Gastroesophageal sphincter (tissue), 4 donors: ENCODE measurements around the gene BIRC2. TPM values are rescaled to one million over a fixed set of nuclear protein-coding genes. Genes with fewer than 3 reads are reported as not detected.
"Not testable (repeated sequence)": the region's sequence is repeated elsewhere in the genome, so short reads cannot be mapped to it uniquely, and the experiment has no call there.

Source experiments
- ATAC-seq: fragments of 150-250 bp; one replicate; pipeline ENCODE4 v1.9.1; 2016; ENCODE audit warnings: mild to moderate bottlenecking, moderate library complexity
- H3K27ac ChIP-seq, 4 donors: fragments of 200-600 bp; sonication (generic) in 3 of 4; 1 replicate in 3 of 4; 2 replicates in 1 of 4; pipeline ENCODE4 v1.5.1; 2016 to 2019
- H3K27me3 ChIP-seq: fragments of 200-600 bp; sonication (generic); one replicate; pipeline ENCODE4 v1.5.1; 2019
- H3K36me3 ChIP-seq, 2 donors: fragments of 200-600 bp; sonication (generic); one replicate each; pipeline ENCODE4 v1.5.1; 2019; ENCODE audit warnings: control low read depth in 1 of 2
- H3K4me1 ChIP-seq, 3 donors: fragments of 200-600 bp; sonication (generic); 1 replicate in 2 of 3; 2 replicates in 1 of 3; pipeline ENCODE4 v1.5.1; 2016 to 2019; ENCODE audit warnings: control low read depth in 2 of 3
- H3K4me3 ChIP-seq, 2 donors: fragments of 200-600 bp; sonication (generic); one replicate each; pipeline ENCODE4 v1.5.1; 2019; ENCODE audit warnings: mild to moderate bottlenecking in 1 of 2, moderate library complexity in 1 of 2
- H3K9me3 ChIP-seq, 3 donors: fragments of 200-600 bp; sonication (generic); one replicate each; pipeline ENCODE4 v1.5.1; 2017 to 2019; ENCODE audit warnings: control low read depth in 2 of 3
- EP300 ChIP-seq: sonication (generic); formaldehyde crosslinking; IDR thresholded peaks from one replicate; pipeline ENCODE4 v1.6.1; 2017; ENCODE audit warnings: antibody characterized with exemption, mild to moderate bottlenecking
- POLR2A ChIP-seq, 2 donors: fragments of 450-650 bp; IDR thresholded peaks; one replicate each; pipeline ENCODE4 v1.6.1; 2017; ENCODE audit warnings: antibody characterized with exemption in 2 of 2, mild to moderate bottlenecking in 2 of 2, moderate library complexity in 1 of 2
- POLR2AphosphoS5 ChIP-seq: sonication (generic); formaldehyde crosslinking; IDR thresholded peaks from one replicate; pipeline ENCODE4 v1.6.1; 2017; ENCODE audit warnings: antibody characterized with exemption
- WGBS, 2 donors: methylation state at CpG; one replicate each; pipeline ENCODE4 v1.1.5; 2018; ENCODE audit warnings: low coverage in 1 of 2; 5-methylcytosine and 5-hydroxymethylcytosine counted together
- total RNA-seq, 4 donors: library from RNA; depleted of rRNA; stranded (reverse); fragments of >200 nt; gene quantifications; one replicate each; pipeline ENCODE4 v1.1.0, GENCODE V29; 2016
- TF ChIP-seq, protein P1 (sequence below), 4 experiments: fragments of 200-600 bp in 2 of 4; fragments of 450-650 bp in 2 of 4; sonication (generic) in 1 of 4; IDR thresholded peaks; one replicate each; pipeline ENCODE4 v1.5.1; 2017 to 2019; ENCODE audit warnings: antibody characterized with exemption in 4 of 4, mild to moderate bottlenecking in 2 of 4, moderate library complexity in 2 of 4

BIRC2 gene
- total RNA-seq, 4 donors from 2014 or later = 22.4 to 58.2 (median 34.0) TPM

DNA sequence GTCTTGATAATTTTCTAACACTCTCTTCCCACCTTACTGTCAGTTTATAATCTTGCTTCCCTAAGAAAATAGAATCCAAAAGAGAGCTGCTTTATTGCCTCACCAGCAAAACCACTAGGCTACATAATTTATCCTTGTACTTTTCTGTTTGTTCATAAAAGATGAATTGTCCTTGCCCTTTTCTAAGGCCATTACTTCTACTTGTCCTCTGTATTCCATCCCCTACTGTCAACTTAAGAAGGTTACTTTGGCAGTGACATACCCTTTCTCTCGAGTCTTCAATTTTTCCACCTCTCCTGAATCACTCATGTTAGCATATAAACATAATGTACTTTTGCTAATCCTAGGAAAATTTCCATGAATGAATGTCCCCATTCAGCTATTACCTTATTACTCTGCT lies 18.0 kb downstream of the BIRC2 start:
- Histone ChIP-seq H3K4me3 (no peak overlapping the region), H3K27ac (no peak overlapping the region), H3K36me3 (peaks cover 3 to 81% of the 10 kb centered on the region in 2 donors), H3K27me3 (no peaks in the 10 kb centered on the region), H3K9me3 (peaks cover 0 to under 1% (median 0%) of the 10 kb centered on the region in 3 donors), H3K4me1 (peaks cover 0 to 10% (median 0%) of the 10 kb centered on the region in 3 donors)
- no peak for ATAC-seq
- no peak for TF ChIP-seq EP300
- TF ChIP-seq POLR2A (IDR thresholded peaks at IDR 0.05) = no peak
- TF ChIP-seq POLR2AphosphoS5 = no peak
- TF ChIP-seq, protein P1, sequence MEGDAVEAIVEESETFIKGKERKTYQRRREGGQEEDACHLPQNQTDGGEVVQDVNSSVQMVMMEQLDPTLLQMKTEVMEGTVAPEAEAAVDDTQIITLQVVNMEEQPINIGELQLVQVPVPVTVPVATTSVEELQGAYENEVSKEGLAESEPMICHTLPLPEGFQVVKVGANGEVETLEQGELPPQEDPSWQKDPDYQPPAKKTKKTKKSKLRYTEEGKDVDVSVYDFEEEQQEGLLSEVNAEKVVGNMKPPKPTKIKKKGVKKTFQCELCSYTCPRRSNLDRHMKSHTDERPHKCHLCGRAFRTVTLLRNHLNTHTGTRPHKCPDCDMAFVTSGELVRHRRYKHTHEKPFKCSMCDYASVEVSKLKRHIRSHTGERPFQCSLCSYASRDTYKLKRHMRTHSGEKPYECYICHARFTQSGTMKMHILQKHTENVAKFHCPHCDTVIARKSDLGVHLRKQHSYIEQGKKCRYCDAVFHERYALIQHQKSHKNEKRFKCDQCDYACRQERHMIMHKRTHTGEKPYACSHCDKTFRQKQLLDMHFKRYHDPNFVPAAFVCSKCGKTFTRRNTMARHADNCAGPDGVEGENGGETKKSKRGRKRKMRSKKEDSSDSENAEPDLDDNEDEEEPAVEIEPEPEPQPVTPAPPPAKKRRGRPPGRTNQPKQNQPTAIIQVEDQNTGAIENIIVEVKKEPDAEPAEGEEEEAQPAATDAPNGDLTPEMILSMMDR (IDR thresholded peaks at IDR 0.05) = no peak
- WGBS, 2 donors = 25 to 53% methylated on average over 1 of the region's 1 CpG

DNA sequence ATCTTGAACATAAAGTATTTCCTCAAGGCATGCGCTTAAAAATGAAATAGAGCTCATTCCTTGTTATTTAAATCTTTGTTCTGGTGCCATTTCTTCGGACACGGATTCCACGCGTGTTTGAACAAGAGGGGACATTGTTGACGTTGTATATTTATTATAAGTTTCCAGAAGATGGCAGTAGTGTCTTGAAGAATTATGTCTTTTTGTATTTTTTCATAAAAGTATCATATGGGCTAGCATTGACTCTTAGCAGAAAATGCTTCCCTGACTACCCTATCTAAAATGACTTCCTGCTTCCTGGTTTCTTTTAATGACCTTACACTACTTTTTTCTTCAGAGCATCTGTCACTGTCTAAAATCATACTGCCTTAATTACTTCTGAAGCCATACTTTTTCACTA lies 20.4 kb downstream of the BIRC2 start:
- Histone ChIP-seq H3K4me3 (no peak overlapping the region), H3K27ac (no peak overlapping the region), H3K36me3 (peaks cover 3 to 63% of the 10 kb centered on the region in 2 donors), H3K4me1 (peaks cover 0 to 10% (median 0%) of the 10 kb centered on the region in 3 donors), H3K9me3 (no peaks in the 10 kb centered on the region), H3K27me3 (no peaks in the 10 kb centered on the region)
- TF ChIP-seq POLR2A (IDR thresholded peaks at IDR 0.05) = no peak
- TF ChIP-seq, protein P1 (IDR thresholded peaks at IDR 0.05) = no peak
- no peak for TF ChIP-seq POLR2AphosphoS5
- TF ChIP-seq EP300 = no peak
- WGBS, 2 donors = 46 to 53% methylated on average over 6 of the region's 6 CpGs
- ATAC-seq = no peak

DNA sequence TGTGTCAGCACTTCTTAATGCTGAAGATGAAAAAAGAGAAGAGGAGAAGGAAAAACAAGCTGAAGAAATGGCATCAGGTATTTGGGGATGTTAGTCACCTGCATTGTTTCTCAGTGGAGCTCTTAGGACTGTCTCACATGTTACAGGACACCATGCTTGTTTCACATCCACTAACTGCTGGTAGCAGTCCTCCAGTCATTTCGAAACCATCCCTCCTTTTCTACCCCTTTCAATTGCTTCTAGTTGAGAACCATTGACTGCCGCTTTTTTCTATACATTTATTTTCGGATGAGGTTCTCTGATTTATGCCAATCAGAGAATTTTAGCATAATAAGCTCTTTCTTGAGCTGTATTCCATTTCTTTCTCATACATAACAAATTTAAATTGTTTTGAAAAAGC lies 21.5 kb downstream of the BIRC2 start:
- no peak for TF ChIP-seq EP300
- TF ChIP-seq, protein P1 (IDR thresholded peaks at IDR 0.05) = no peak
- TF ChIP-seq POLR2A (IDR thresholded peaks at IDR 0.05) = no peak
- no peak for TF ChIP-seq POLR2AphosphoS5
- WGBS, 2 donors = 87 to 88% methylated on average over 2 to 3 of the region's 3 CpGs
- Histone ChIP-seq H3K9me3 (no peaks in the 10 kb centered on the region), H3K36me3 (peaks cover 3 to 52% of the 10 kb centered on the region in 2 donors), H3K4me1 (peaks cover 0 to 10% (median 0%) of the 10 kb centered on the region in 3 donors), H3K4me3 (no peak overlapping the region), H3K27me3 (no peaks in the 10 kb centered on the region), H3K27ac (no peak overlapping the region)
- no peak for ATAC-seq

DNA sequence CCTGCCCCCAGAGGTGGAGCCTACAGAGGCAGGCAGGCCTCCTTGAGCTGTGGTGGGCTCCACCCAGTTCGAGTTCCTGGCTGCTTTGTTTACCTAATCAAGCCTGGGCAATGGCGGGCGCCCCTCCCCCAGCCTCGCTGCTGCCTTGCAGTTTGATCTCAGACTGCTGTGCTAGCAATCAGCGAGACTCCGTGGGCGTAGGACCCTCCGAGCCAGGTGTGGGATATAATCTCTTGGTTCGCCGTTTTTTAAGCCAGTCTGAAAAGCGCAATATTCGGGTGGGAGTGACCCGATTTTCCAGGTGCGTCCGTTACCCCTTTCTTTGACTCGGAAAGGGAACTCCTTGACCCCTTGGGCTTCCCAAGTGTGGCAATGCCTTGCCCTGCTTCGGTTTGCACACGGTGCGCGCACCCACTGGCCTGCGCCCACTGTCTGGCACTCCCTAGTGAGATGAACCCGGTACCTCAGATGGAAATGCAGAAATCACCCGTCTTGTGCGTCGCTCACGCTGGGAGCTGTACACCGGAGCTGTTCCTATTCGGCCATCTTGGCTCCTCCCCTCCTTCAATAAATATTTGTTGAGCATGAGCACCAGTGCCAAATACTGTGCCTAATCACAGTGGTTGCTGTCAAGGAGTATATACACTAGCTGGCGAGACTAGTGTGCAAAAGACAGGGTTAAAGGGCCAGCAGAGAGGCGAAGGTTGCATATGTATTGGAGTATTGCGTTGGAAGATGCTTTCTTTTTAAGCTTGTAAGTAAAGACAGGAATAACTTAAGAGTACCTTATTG lies 27.8 kb downstream of the BIRC2 start:
- Histone ChIP-seq H3K36me3 (peaks cover 0 to 35% of the 10 kb centered on the region in 2 donors), H3K4me1 (peaks cover 0 to 25% (median 2%) of the 10 kb centered on the region in 3 donors)
- H3K4me3 ChIP-seq, H3K27me3 ChIP-seq, H3K9me3 ChIP-seq, ATAC-seq, H3K27ac ChIP-seq: not testable (repeated sequence)
- 88 to 89% methylated on average over 1 to 22 of the region's 31 CpGs for WGBS, 2 donors

DNA sequence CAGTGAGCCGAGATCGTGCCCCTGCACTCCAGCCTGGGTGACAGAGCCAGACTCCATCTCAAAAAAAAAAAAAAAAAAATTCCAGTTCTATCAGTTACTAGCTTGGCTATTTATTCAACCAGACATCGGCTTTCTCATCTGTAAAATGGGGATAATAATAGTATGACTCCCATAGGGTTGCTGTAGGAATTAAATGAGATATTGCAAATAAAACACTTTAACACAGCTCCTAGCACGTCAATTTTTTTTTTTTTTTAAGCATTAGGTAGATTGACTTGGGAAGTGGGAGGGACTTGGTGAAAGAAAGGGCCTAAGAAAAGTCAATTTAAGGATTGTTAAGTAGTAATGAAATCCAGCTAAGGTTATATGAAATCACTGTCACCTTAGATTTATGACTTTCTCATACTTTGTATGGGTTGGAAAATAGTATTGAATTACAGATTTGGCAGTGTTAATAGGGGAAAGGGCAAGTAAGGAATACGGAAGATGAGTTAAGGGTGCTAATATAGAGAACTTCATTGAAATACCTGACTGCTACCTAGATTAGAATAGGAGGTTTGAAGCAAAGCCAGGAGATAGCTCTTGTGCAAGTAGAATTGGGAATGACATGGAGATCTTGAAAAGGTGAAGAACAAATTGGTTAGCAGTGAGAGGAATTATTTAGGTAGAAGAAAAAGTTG lies 28.8 kb downstream of the BIRC2 start:
- no peak for ATAC-seq
- Histone ChIP-seq H3K27me3 (no peaks in the 10 kb centered on the region), H3K4me1 (peaks cover 0 to 25% (median 2%) of the 10 kb centered on the region in 3 donors), H3K36me3 (peaks cover 0 to 45% of the 10 kb centered on the region in 2 donors), H3K27ac (no peak overlapping the region), H3K4me3 (no peak overlapping the region), H3K9me3 (no peaks in the 10 kb centered on the region)
- 83 to 94% methylated on average over 4 to 5 of the region's 5 CpGs for WGBS, 2 donors
- TF ChIP-seq EP300 = no peak
- no peak for TF ChIP-seq POLR2A (IDR thresholded peaks at IDR 0.05)
- no peak for TF ChIP-seq POLR2AphosphoS5
- TF ChIP-seq, protein P1 (IDR thresholded peaks at IDR 0.05) = no peak
